Tibial nerve (tissue), 4 donors: ENCODE measurements around the gene LRRC61.

Source experiments
- CTCF ChIP-seq, 5 experiments: fragments of 200-600 bp in 3 of 5; fragments of 450-650 bp in 2 of 5; sonication (generic) in 3 of 5; IDR thresholded peaks; one replicate each; pipeline ENCODE4 v1.5.1; 2016 to 2019; ENCODE audit warnings: antibody characterized with exemption in 5 of 5, mild to moderate bottlenecking in 3 of 5, moderate library complexity in 2 of 5
- EP300 ChIP-seq, 2 donors: sonication (generic); formaldehyde crosslinking; IDR thresholded peaks; one replicate each; pipeline ENCODE4 v1.6.1; 2017; ENCODE audit warnings: antibody characterized with exemption in 2 of 2, mild to moderate bottlenecking in 1 of 2
- POLR2A ChIP-seq, 2 donors: fragments of 450-650 bp; IDR thresholded peaks; one replicate each; pipeline ENCODE4 v1.6.1; 2017; ENCODE audit warnings: antibody characterized with exemption in 2 of 2, mild to moderate bottlenecking in 2 of 2, moderate library complexity in 2 of 2

- TF ChIP-seq CTCF (IDR thresholded peaks at IDR 0.05) (peak; percentile 51 to 70 (median 57)), POLR2A (IDR thresholded peaks at IDR 0.05) (no peak), EP300 (IDR thresholded peaks at IDR 0.05) (no peak)
Observed at GRCh38 chr7:150356265-150356897, 33.2 kb downstream of the LRRC61 start.
